Inflammatory macrophage treated with lipopolysaccharide for 4 hours (primary cell): ENCODE data around the gene CIBAR2.

Experiments
- DNase-seq: peaks from one replicate; pipeline ENCODE4 v3.0.0-alpha.2; 2020

Gene CIBAR2

GRCh38 chr16:85081765-85082164 is 30.5 kb downstream of the CIBAR2 start:
- DNase-seq, result no peak

- no peak for DNase-seq
These were observed 31.2 kb downstream of the CIBAR2 start for GRCh38 chr16:85081038-85081437.

GRCh38 chr16:85079785-85080570 is 32.3 kb downstream of the CIBAR2 start:
- no peak for DNase-seq

- no peak for DNase-seq
These were observed 33.3 kb downstream of the CIBAR2 start for GRCh38 chr16:85078952-85079351.

- no peak for DNase-seq
These were observed 34.0 kb downstream of the CIBAR2 start for GRCh38 chr16:85078226-85078625.

GRCh38 chr16:85077576-85078125 is 34.6 kb downstream of the CIBAR2 start:
- DNase-seq, result no peak

- no peak for DNase-seq
These were observed 35.2 kb downstream of the CIBAR2 start for GRCh38 chr16:85077039-85077438.

GRCh38 chr16:85075236-85075924 is 36.9 kb downstream of the CIBAR2 start:
- no peak for DNase-seq

- no peak for DNase-seq
These were observed 37.9 kb downstream of the CIBAR2 start for GRCh38 chr16:85074225-85074914.

- DNase-seq, result no peak
These were observed 39.3 kb downstream of the CIBAR2 start for GRCh38 chr16:85072947-85073346.

GRCh38 chr16:85072076-85072860 is 40.0 kb downstream of the CIBAR2 start:
- peak; percentile 39 for DNase-seq

GRCh38 chr16:85069171-85069570 is 43.1 kb downstream of the CIBAR2 start:
- no peak for DNase-seq

GRCh38 chr16:85068746-85069145 is 43.5 kb downstream of the CIBAR2 start:
- no peak for DNase-seq

GRCh38 chr16:85067426-85067825 is 44.8 kb downstream of the CIBAR2 start:
- DNase-seq, result no peak

GRCh38 chr16:85067024-85067423 is 45.2 kb downstream of the CIBAR2 start:
- DNase-seq, result no peak

- no peak for DNase-seq
These were observed 45.9 kb downstream of the CIBAR2 start for GRCh38 chr16:85066346-85066885.

- no peak for DNase-seq
These were observed 47.2 kb downstream of the CIBAR2 start for GRCh38 chr16:85065099-85065498.

GRCh38 chr16:85064186-85064585 is 48.1 kb downstream of the CIBAR2 start:
- no peak for DNase-seq

GRCh38 chr16:85062845-85063244 is 49.4 kb downstream of the CIBAR2 start:
- DNase-seq, result peak; percentile 65

GRCh38 chr16:85062323-85062722 is 49.9 kb downstream of the CIBAR2 start:
- DNase-seq, result no peak

GRCh38 chr16:85061566-85061965 is 50.7 kb downstream of the CIBAR2 start:
- DNase-seq, result peak; percentile 93

GRCh38 chr16:85058909-85059308 is 53.4 kb downstream of the CIBAR2 start:
- DNase-seq, result no peak
